Mesenchymal stem cell (in vitro differentiated cells and primary cell): ENCODE results near the gene KCNJ15.

ENCODE experiments used
- DNase-seq: peaks from one replicate; pipeline ENCODE4 v3.0.0-alpha.2; 2013
- H2AFZ ChIP-seq: one replicate; pipeline ENCODE4 v1.6.1; 2013; ENCODE audit warnings: low read depth, mild to moderate bottlenecking, control low read depth, inconsistent platforms, low read length, moderate library complexity
- H2AK5ac ChIP-seq: 2 replicates; pipeline ENCODE4 v1.6.1; 2013; ENCODE audit warnings: low read length, moderate library complexity, mild to moderate bottlenecking, inconsistent platforms; ENCODE audit not compliant: severe bottlenecking
- H2BK120ac ChIP-seq: one replicate; pipeline ENCODE4 v1.6.1; 2013; ENCODE audit warnings: low read depth, mild to moderate bottlenecking, inconsistent platforms, low read length, moderate library complexity
- H2BK12ac ChIP-seq, 2 experiments: one replicate each; pipeline ENCODE4 v1.6.1; 2013; ENCODE audit warnings: inconsistent platforms in 2 of 2, low read length in 2 of 2, mild to moderate bottlenecking in 2 of 2, moderate library complexity in 2 of 2, control low read depth in 1 of 2
- H2BK15ac ChIP-seq: one replicate; pipeline ENCODE4 v1.6.1; 2013; ENCODE audit warnings: mild to moderate bottlenecking, low read depth, inconsistent platforms; ENCODE audit not compliant: poor library complexity, severe bottlenecking
- H2BK5ac ChIP-seq: 2 replicates; pipeline ENCODE4 v1.6.1; 2013; ENCODE audit warnings: low read depth, mild to moderate bottlenecking, low read length, control low read depth, inconsistent platforms; ENCODE audit not compliant: poor library complexity, severe bottlenecking
- H3K14ac ChIP-seq, 2 experiments: one replicate each; pipeline ENCODE4 v1.6.1; 2013; ENCODE audit warnings: inconsistent platforms in 2 of 2, low read length in 2 of 2, control low read depth in 1 of 2, mild to moderate bottlenecking in 1 of 2, moderate library complexity in 1 of 2
- H3K18ac ChIP-seq, 2 experiments: one replicate each; pipeline ENCODE4 v1.6.1; 2013; ENCODE audit warnings: inconsistent platforms in 2 of 2, low read length in 2 of 2, control low read depth in 1 of 2, low read depth in 1 of 2, mild to moderate bottlenecking in 1 of 2
- H3K23ac ChIP-seq, 2 experiments: one replicate each; pipeline ENCODE4 v1.6.1; 2013; ENCODE audit warnings: inconsistent platforms in 2 of 2, low read length in 2 of 2, mild to moderate bottlenecking in 2 of 2, moderate library complexity in 2 of 2, control low read depth in 1 of 2
- H3K27ac ChIP-seq: 2 replicates; pipeline ENCODE4 v1.5.1; 2013; ENCODE audit warnings: mild to moderate bottlenecking, moderate library complexity, low read length, control low read depth, inconsistent platforms; ENCODE audit not compliant: poor library complexity, severe bottlenecking
- H3K27me3 ChIP-seq, 2 experiments: 2 replicates each; pipeline versions ENCODE4 v1.6.1 to v1.7.0; 2013; ENCODE audit warnings: low read length in 2 of 2, mild to moderate bottlenecking in 2 of 2, moderate library complexity in 2 of 2, control low read depth in 1 of 2, inconsistent platforms in 1 of 2; ENCODE audit not compliant: control insufficient read depth in 1 of 2, insufficient read depth in 1 of 2
- H3K36me3 ChIP-seq, 2 experiments: 2 replicates each; pipeline versions ENCODE4 v1.6.1 to v1.7.0; 2013; ENCODE audit warnings: low read length in 2 of 2, control low read depth in 1 of 2, inconsistent platforms in 1 of 2, low read depth in 1 of 2, mild to moderate bottlenecking in 1 of 2; ENCODE audit not compliant: insufficient read depth in 2 of 2, control insufficient read depth in 1 of 2
- H3K4ac ChIP-seq, 2 experiments: one replicate each; pipeline ENCODE4 v1.6.1; 2013; ENCODE audit warnings: inconsistent platforms in 2 of 2, low read length in 2 of 2, mild to moderate bottlenecking in 2 of 2, moderate library complexity in 2 of 2, control low read depth in 1 of 2, low read depth in 1 of 2
- H3K4me1 ChIP-seq: 2 replicates; pipeline ENCODE4 v1.6.1; 2013; ENCODE audit warnings: low read depth, low read length, control low read depth; ENCODE audit not compliant: control insufficient read depth, insufficient read depth
- H3K4me2 ChIP-seq: 2 replicates; pipeline ENCODE4 v1.6.1; 2013; ENCODE audit warnings: low read length, mild to moderate bottlenecking, inconsistent platforms; ENCODE audit not compliant: poor library complexity, severe bottlenecking
- H3K4me3 ChIP-seq, 2 experiments: 2 replicates each; pipeline versions ENCODE4 v1.5.1 to v1.7.0; 2013; ENCODE audit warnings: low read length in 2 of 2, mild to moderate bottlenecking in 2 of 2, control low read depth in 1 of 2, low read depth in 1 of 2; ENCODE audit not compliant: insufficient read depth in 1 of 2
- H3K79me1 ChIP-seq: replicated peaks from 2 replicates; pipeline ENCODE4 v1.6.1; 2013; ENCODE audit warnings: mild to moderate bottlenecking, control low read depth, low read length, inconsistent platforms; ENCODE audit not compliant: poor library complexity, severe bottlenecking
- H3K9ac ChIP-seq: 2 replicates; pipeline ENCODE4 v1.7.0; 2013; ENCODE audit warnings: mild to moderate bottlenecking, low read length, moderate library complexity
- H3K9me3 ChIP-seq: 2 replicates; pipeline ENCODE4 v1.7.0; 2013; ENCODE audit warnings: mild to moderate bottlenecking, low read length; ENCODE audit not compliant: control insufficient read depth
- H4K8ac ChIP-seq: one replicate; pipeline ENCODE4 v1.6.1; 2013; ENCODE audit warnings: inconsistent platforms, mild to moderate bottlenecking, low read length, moderate library complexity
- H4K91ac ChIP-seq: one replicate; pipeline ENCODE4 v1.6.1; 2013; ENCODE audit warnings: mild to moderate bottlenecking, low read length, inconsistent platforms
- WGBS: methylation state at CpG from one replicate; pipeline ENCODE4 v1.1.7; 2013; ENCODE audit warnings: mixed read lengths; 5-methylcytosine and 5-hydroxymethylcytosine counted together

The KCNJ15 gene

GRCh38 chr21:38325731-38326420 is 69.1 kb downstream of the KCNJ15 start:
- no peak overlapping the region for H3K4me2 ChIP-seq
- peak overlapping the region in 1 of 2 experiments; percentile 63 for H3K18ac ChIP-seq
- no peak overlapping the region for H3K4ac ChIP-seq
- H3K4me3 ChIP-seq: no peak overlapping the region
- peak overlapping the region; percentile 86 for H3K9ac ChIP-seq
- peaks cover 0 to 4% of the 10 kb centered on the region in 2 experiments for H3K36me3 ChIP-seq
- H3K23ac ChIP-seq: no peak overlapping the region
- H3K14ac ChIP-seq: no peak overlapping the region
- no peaks in the 10 kb centered on the region for H3K79me1 ChIP-seq
- no peaks in the 10 kb centered on the region for H3K9me3 ChIP-seq
- H3K4me1 ChIP-seq: peaks cover 24% of the 10 kb centered on the region
- no peak overlapping the region for H2AFZ ChIP-seq
- H2BK12ac ChIP-seq: no peak overlapping the region
- H2BK120ac ChIP-seq: no peak overlapping the region
- H2AK5ac ChIP-seq: peak overlapping the region; percentile 92
- H4K8ac ChIP-seq: no peak overlapping the region
- DNase-seq: no peak
- H4K91ac ChIP-seq: no peak overlapping the region
- no peak overlapping the region for H2BK15ac ChIP-seq
- H3K27me3 ChIP-seq: no peaks in the 10 kb centered on the region
- 96% methylated on average over 8 of the region's 8 CpGs for WGBS
- H2BK5ac ChIP-seq: peak overlapping the region; percentile 38
- H3K27ac ChIP-seq: peak overlapping the region; percentile 98

GRCh38 chr21:38326429-38326828 is 69.6 kb downstream of the KCNJ15 start:
- H3K4me1 ChIP-seq: peaks cover 24% of the 10 kb centered on the region
- H3K14ac ChIP-seq: no peak overlapping the region
- H2AK5ac ChIP-seq: peak overlapping the region; percentile 63
- H3K4me2 ChIP-seq: no peak overlapping the region
- peak overlapping the region; percentile 55 for H3K9ac ChIP-seq
- H3K4ac ChIP-seq: no peak overlapping the region
- H3K4me3 ChIP-seq: no peak overlapping the region
- H3K27ac ChIP-seq: peak overlapping the region; percentile 71
- no peak overlapping the region for H2BK120ac ChIP-seq
- H4K8ac ChIP-seq: no peak overlapping the region
- no peak overlapping the region for H2AFZ ChIP-seq
- no peak overlapping the region for H4K91ac ChIP-seq
- no peaks in the 10 kb centered on the region for H3K79me1 ChIP-seq
- no peak for DNase-seq
- no peaks in the 10 kb centered on the region for H3K9me3 ChIP-seq
- no peak overlapping the region for H3K18ac ChIP-seq
- H3K36me3 ChIP-seq: peaks cover 0 to 4% of the 10 kb centered on the region in 2 experiments
- peak overlapping the region; percentile 38 for H2BK5ac ChIP-seq
- no peak overlapping the region for H3K23ac ChIP-seq
- no peak overlapping the region for H2BK15ac ChIP-seq
- peak overlapping the region in 1 of 2 experiments; percentile 32 for H2BK12ac ChIP-seq
- 100% methylated on average over 3 of the region's 4 CpGs for WGBS
- H3K27me3 ChIP-seq: no peaks in the 10 kb centered on the region

GRCh38 chr21:38326899-38327298 is 70.1 kb downstream of the KCNJ15 start:
- WGBS: 85% methylated on average over 3 of the region's 4 CpGs
- H4K8ac ChIP-seq: no peak overlapping the region
- H2BK5ac ChIP-seq: no peak overlapping the region
- H3K4me3 ChIP-seq: no peak overlapping the region
- H3K4me2 ChIP-seq: no peak overlapping the region
- H2BK15ac ChIP-seq: no peak overlapping the region
- no peaks in the 10 kb centered on the region for H3K9me3 ChIP-seq
- no peak for DNase-seq
- H3K14ac ChIP-seq: no peak overlapping the region
- H3K27me3 ChIP-seq: no peaks in the 10 kb centered on the region
- H3K36me3 ChIP-seq: peaks cover 0 to 4% of the 10 kb centered on the region in 2 experiments
- peak overlapping the region; percentile 55 for H3K9ac ChIP-seq
- H3K4ac ChIP-seq: no peak overlapping the region
- H3K79me1 ChIP-seq: no peaks in the 10 kb centered on the region
- peak overlapping the region in 1 of 2 experiments; percentile 25 for H2BK12ac ChIP-seq
- H2BK120ac ChIP-seq: no peak overlapping the region
- no peak overlapping the region for H2AFZ ChIP-seq
- H3K27ac ChIP-seq: peak overlapping the region; percentile 71
- no peak overlapping the region for H3K23ac ChIP-seq
- H2AK5ac ChIP-seq: peak overlapping the region; percentile 63
- H3K4me1 ChIP-seq: peaks cover 24% of the 10 kb centered on the region
- no peak overlapping the region for H3K18ac ChIP-seq
- no peak overlapping the region for H4K91ac ChIP-seq

- H2AK5ac ChIP-seq: peak overlapping the region; percentile 57
- DNase-seq: no peak
Observed at GRCh38 chr21:38327984-38328383, 71.2 kb downstream of the KCNJ15 start.

More at GRCh38 chr21:38327984-38328383, 71.2 kb downstream of the KCNJ15 start:
- H3K4me3 ChIP-seq: no peak overlapping the region
- no peak overlapping the region for H2BK15ac ChIP-seq
- no peak overlapping the region for H3K14ac ChIP-seq
- WGBS: 100% methylated on average over 1 of the region's 1 CpG
- peak overlapping the region; percentile 89 for H3K27ac ChIP-seq
- H4K8ac ChIP-seq: no peak overlapping the region
- H2BK120ac ChIP-seq: no peak overlapping the region
- peaks cover 0 to 4% of the 10 kb centered on the region in 2 experiments for H3K36me3 ChIP-seq
- no peaks in the 10 kb centered on the region for H3K27me3 ChIP-seq
- no peak overlapping the region for H4K91ac ChIP-seq
- no peak overlapping the region for H2AFZ ChIP-seq
- no peak overlapping the region for H3K23ac ChIP-seq
- H3K9ac ChIP-seq: peak overlapping the region; percentile 68
- H3K18ac ChIP-seq: no peak overlapping the region
- H3K9me3 ChIP-seq: no peaks in the 10 kb centered on the region
- peak overlapping the region; percentile 63 for H2BK5ac ChIP-seq
- H3K79me1 ChIP-seq: no peaks in the 10 kb centered on the region
- H2BK12ac ChIP-seq: no peak overlapping the region
- no peak overlapping the region for H3K4ac ChIP-seq
- H3K4me2 ChIP-seq: no peak overlapping the region
- peaks cover 24% of the 10 kb centered on the region for H3K4me1 ChIP-seq
